Measurements from ENCODE around the gene DENND5B.

DNA sequence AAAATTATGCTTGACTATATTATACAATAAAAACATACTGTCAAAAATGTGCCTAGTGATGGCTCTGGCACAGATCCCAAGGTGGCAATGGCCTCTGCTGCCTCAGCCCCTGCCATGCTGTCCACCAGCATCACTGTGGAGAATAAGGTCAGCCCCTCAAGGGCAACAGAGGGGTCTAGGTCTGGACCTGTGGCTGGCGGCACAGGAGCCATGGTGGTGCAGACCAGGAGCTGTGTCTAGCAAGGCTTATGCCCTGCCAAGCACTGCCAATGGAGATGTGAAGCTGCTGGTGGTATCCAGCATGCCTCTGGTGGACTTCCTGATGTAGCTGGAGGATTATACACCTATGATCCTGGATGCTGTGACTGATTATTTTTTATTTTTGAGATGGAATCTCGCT is 125.9 kb downstream of the DENND5B start:
- TF ChIP-seq, protein P1, sequence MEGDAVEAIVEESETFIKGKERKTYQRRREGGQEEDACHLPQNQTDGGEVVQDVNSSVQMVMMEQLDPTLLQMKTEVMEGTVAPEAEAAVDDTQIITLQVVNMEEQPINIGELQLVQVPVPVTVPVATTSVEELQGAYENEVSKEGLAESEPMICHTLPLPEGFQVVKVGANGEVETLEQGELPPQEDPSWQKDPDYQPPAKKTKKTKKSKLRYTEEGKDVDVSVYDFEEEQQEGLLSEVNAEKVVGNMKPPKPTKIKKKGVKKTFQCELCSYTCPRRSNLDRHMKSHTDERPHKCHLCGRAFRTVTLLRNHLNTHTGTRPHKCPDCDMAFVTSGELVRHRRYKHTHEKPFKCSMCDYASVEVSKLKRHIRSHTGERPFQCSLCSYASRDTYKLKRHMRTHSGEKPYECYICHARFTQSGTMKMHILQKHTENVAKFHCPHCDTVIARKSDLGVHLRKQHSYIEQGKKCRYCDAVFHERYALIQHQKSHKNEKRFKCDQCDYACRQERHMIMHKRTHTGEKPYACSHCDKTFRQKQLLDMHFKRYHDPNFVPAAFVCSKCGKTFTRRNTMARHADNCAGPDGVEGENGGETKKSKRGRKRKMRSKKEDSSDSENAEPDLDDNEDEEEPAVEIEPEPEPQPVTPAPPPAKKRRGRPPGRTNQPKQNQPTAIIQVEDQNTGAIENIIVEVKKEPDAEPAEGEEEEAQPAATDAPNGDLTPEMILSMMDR (IDR thresholded peaks at IDR 0.05) = no peak
- TF ChIP-seq POLR2A (IDR thresholded peaks at IDR 0.05) = no peak

Measured in Peyer's patch (tissue), 4 donors.